Endometrium (tissue), 2 donors: ENCODE measurements around the gene UBL7.

Experiments
- FAIRE-seq: peaks from 2 replicates; lab custom pipeline; 2012; peaks lifted over from hg19 to GRCh38; lab: Jason Lieb, UNC
- donor health status: control.
- donor health status: control.

The UBL7 gene

DNA sequence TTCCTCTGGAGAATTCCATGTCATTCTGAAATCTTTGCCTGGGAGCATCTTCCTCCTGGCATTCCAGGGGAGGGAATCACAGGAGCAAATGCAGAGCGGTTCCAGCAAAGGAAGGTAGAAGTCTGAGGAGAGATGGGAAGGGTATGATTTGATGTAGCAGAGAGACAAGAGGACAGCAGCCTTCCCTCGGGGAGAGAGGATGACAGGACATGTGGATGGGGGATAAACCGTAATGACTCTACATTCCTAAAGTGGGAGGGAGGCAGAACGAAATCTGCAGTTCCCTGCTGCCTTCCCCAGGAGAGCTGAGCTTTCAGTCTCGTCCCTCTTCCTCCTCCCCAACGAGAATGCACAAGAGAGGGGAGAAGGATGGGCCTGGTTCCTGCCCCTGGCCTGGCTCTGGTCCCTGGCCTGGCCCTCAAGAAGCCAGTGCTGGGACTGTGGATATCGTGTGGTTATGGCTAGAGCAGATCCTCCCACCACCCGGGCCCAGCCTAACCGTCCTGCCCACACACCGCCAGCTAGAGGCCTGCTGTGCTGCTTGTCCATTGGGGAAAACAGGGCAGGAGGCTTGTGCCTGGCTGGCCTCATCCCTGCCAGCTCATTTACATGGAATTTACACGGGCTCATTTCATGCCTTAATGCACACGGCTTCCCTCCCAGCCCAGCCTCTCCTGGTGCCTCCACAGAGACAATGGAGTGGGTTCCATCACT lies 53.8 kb downstream of the UBL7 start:
- no peak for FAIRE-seq

DNA sequence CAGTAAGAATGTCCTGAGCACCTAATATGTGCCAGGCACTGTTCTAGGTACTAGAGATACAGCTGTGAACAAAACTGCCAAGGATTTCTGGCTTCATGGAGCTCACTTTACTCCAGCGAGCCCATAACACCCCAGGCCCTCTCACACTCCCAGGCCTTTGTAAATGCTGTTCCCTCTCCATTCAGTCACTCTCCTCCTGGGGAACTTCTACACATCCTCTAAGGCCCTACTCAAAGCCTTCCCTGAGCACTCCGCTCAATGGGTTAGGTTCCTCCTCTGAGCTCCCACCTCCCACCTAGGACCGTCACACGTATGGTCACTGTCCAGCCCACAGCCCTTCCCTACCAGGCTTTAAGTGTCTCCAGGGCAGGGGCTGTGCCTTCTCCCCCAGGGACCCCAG lies 54.4 kb downstream of the UBL7 start:
- no peak for FAIRE-seq

DNA sequence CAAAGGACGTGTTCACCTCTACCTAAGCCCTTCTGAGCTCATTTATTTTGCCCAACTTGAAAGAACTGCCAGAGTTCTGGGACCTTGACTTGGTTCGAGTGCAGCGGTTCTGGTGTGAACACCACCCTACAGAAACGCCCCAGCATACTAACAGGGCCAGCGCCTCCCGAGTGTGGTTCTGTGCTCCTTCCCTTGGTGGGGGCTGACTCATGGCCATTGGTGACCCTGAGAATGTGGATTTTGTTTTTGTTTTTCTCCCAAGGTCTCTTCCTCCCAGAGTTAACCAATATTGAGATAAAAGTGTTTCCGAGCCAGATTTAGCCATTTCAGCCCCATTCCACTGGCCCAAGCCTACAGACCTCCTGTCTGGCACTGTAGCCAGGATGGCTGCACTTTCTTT lies 55.1 kb downstream of the UBL7 start:
- FAIRE-seq, result no peak

DNA sequence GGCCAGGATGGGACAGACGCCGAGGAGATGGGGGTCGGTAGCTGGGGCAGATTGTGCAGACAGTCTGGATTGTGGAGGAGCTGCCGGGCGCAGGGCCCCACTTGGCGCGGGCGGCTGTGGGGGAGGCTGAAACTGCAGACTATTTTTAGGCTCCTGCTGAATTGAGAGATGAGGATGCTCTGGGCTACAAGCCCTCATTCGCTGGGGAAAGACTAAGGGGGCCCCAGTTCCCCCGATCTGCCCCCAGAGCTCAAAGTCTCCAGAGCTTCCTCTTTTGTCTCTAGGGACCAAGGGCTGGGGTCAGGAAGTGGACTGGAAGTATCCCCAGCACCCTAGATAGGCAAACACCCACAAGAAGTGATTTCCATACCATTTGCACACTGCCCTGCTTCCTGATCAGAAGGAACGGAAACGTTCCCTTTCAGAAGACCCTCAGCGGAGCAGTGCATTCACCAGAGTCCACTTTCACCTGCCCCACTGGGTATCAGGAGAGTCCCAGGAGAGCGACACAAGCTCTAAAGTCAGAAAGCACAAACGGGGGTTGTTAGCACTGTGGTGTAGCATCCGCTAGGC lies 56.9 kb downstream of the UBL7 start:
- no peak for FAIRE-seq

DNA sequence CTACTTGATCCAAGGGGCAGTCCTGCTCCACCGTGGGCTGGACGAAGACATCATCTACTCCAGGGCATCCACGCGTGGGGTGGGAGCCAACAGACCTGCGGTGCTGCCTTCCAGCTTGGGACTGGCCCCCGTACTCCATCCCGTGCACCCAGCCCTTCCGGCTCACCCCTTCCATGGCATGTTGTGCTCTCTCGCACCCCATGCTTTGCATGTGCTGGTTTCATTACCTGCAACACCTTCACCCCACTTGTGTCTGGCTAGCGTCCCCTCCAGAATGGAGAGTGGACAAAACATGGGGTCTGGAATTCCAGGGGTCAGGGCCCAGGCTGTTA lies 57.4 kb downstream of the UBL7 start:
- no peak for FAIRE-seq

DNA sequence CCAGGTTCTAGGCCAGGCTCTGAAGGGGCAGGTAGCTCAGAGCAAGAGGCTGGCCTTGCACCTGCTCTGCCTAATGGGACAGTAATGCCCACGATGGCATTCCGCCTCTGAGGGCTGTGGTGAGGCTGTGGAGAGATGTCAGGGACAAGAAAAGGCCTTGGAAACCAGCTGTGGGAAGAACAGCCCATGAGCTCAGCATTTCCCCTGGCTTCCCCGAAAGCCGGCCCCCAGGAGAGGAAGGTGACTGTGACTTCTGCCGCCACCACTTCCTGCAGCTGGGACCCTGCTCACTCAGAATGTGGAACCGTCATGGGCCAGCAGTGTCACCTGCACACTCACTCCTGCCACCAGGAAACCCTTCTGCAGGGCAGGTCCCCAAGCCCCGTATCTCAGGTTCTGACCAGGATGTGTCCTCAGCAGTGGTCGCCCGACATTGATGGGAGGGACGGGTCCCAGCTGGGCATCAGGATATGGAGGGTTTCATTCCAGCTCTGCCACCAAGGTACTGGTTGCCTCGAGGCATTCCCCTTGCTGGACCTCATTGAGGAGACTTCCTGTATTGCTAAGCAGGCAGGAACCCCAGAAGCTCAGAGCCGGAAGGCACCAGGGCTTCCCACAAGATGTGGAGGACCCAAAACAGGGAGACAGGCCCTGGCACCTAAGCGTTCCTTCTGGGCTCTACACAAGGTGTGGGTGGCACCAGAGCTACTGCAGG lies 57.9 kb downstream of the UBL7 start:
- no peak for FAIRE-seq

DNA sequence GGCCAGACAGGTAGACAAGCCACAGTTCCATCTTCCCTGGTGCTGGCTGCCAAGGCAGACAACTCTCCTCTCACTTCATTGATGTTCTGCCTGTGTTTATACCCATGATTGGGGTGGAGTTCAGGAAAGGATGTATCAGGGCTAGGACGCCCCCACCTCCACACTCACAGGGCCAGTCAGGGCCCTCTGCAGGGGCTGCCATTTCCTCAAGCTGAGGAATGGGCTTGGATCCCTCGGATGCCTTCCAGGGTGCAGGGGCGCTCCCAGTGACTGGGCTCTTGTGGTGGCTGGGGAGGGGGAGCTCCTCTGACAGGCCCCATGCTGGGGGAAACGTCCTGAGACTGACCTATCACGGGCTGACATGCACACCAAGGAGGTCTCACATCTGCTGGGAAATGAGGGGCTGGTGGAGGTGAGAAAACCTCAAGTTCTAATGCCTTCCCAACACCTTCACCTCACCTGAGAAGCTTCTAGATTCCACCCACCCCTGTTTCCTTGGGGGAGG lies 58.6 kb downstream of the UBL7 start:
- no peak for FAIRE-seq

DNA sequence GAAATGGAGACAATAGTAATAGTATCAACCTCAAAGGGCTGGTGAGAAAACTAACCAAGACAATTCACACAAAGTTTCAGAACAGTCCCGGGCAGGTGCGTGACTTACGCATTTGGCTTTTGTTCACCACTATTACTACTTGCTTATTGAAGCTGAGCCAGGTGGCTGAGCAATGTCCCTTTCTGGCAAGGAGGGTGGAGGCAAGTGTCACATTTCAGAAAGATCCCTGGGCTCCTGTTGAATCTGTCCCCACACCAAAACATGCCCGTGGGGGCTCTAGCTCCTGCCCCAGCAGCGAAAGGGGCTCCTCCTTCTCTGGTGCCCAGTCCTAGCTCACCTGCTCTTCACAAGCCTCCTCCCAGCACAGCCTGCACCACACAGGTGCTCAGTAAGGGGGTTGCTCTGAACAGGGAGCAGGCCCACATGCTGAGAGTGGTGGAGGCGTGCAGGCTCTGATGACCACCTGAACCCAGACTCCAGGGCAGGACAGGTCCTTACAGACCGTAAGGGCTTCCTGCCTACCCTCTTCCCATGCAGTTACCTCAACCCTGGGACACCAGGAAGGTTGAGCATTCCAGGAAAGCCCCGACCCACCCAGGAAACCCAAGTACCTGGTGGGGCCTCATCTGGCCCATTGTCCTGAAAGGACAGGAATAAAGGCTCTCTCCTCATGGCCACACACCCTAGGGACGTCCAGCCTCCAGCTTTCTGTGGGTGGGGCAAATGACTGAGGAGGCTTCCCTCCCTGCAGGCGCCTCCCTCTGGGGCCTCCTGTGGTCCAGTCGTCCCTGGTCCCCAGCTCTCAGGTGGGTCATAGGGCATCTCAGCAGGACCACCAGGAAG lies 59.8 kb downstream of the UBL7 start:
- no peak for FAIRE-seq

DNA sequence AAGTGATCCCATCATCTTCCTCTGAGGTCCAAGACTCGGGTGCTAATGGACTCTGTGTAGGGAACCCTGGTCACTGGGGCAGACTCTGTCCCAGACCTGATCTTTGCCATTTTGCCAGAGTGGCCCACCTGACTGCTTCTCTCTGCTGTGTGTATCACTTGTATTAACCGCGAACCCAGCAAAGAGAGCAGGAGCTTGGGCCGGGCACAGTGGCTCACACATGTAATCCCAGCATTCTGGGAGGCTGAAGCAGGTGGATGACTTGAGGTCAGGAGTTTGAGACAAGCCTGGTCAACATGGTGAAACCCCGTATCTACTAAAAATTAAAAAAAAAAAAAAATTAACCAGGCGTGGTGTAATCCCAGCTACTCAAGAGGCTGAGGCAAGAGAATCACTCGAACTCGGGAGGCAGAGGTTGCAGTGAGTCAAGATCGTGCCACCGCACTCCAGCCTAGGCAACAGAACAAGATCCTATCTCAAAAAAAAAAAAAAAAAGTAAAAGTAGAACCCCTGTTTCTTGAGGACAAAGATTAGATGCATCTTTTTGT lies 60.6 kb downstream of the UBL7 start:
- no peak for FAIRE-seq

DNA sequence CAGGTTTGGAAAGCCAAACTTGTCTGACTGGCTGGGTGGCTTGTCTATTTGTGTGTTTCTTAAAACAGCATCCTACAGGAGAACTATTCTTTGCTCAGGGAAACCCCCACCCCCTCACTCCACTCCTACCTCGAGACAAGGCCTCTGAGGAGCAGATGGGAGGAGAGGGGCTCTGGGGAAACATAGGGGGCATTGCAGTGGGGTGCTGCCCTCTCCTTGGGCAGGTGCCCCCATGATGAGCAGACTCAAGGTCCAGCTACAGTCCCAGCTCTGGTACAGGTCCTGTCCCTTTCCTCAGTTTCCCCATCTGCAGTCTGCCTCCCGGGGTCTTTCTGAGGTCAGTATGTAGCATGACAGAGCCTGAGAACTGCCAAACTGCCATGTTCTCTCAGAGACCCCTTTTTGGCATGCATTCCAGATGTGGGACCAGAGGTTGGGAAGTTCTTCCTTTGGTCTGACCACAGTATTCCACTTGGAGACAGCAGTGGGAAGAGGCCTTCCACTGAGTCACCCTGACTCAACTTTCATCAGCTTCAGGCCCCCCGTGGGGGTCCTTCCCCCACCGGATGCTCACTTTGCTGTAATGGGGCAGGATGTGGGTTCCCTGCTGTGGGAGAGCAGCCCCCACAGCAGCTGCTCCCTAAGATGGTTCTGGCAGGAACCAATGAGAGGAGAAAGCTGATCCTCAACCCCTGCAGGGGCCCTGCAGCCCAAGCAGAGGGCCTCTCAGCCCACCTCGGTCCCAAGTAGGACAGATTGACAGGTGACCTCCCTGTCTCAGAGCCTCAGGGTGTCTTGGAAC lies 61.2 kb downstream of the UBL7 start:
- no peak for FAIRE-seq

DNA sequence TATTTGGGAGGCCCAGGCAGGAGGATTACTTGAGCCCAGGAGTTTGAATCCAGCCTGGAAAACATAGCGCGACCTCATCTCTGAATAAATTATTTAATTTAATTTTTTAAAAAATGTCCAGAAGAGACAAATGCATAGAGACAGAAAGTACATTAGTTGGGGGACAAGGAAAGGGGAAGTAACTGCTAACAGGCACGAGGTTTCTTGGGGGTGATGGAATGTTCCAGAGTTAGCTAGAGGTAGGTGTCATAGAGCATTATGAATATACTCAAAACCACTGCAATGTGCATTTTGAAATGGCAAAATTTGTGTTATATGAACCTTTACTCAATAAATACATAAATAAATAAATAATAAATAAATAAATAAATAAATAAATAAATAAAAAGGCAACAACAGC lies 61.9 kb downstream of the UBL7 start:
- FAIRE-seq, result no peak

DNA sequence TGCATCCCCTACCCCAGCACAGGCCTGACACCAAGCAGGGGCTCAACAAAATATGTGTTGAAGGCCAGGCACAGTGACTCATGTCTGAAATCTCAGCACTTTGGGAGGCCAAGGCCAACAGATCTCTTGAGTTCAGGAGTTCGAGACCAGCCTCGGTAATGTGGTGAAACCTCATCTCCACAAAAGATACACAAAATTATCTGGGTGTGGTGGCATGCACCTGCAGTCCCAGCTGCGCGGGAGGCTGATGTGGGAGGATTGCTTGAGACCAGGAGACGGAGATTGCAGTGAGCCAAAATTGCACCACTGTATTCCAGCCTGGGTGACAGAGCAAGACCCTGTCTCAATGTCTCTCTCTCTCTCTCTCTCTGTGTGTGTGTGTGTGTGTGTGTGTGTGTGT lies 62.8 kb downstream of the UBL7 start:
- FAIRE-seq, result no peak

DNA sequence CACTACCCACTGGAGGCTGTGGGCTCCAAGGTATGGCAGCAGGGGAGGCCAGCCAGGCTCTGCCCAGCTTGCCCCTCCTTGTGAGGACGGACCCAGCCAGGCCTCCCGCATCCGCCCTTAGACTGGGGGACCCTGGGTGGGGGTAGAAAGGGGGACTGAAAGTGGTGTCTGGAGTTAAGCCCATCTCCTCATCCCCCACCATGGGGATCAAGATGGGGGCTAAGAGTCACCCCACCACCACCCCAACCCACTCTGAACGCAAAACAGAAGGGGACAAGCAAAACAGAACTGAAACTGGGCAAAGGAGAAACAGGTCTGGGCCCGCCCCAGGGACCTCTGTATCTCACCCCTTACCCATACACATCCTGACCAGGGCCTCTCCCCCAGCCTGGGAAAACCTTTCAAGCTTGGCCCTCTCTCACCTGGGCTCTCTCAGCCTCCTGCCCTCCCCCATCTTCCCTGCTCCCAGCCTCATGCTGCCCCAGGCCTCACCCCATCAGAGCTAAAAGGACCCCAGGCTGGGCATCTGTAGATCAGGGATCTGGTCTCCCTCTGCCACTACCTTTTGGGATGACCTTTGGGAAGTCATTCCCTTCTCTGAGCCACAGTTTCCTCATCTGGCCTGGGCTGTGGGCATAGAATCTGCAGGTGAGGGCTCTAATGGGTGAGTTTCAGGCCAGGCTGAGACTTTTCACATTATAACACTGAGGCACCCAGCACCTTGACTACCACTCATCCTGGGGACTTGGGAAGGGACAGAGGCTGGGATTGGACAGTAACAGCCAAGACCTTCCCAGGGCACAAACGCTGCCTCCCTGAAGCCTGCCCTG lies 63.5 kb downstream of the UBL7 start:
- no peak for FAIRE-seq

DNA sequence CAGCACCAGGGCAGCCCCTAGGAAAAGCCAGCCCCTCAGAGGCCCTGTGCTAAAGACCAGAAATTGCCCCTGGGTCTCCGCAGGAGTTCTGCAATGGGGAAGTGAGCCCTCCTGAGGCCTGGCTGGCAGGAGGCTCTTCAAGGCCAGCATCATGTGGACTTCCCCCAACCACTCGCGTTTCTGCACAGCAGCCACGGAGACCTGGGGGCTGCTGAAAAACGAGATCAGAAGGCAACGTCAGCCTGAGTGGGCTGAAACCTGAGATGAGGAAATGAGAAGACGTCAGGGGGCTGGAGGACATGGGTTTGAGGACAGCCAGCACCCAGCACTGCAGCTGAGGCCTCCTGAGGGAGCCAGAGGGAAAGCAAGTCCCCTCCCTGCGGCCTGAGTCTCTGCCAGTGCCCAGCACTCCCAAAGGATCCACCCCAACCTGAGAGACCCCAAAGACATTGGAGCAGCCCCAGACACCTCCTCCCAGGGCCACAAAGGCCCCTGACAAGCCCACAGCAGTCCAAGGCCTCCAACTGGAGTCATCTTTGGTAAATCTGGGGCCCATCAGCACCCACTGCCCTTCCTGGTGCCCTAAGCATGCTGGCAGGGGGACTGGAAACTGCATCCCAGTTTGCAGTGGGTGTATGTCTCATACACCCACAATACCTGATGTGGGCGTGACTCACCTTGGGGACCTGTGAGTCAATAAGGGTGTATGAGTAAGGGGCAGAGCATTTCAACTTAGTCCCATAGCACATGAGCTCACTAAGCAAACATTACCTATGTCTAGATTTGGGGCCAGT lies 64.3 kb downstream of the UBL7 start:
- FAIRE-seq, result no peak

DNA sequence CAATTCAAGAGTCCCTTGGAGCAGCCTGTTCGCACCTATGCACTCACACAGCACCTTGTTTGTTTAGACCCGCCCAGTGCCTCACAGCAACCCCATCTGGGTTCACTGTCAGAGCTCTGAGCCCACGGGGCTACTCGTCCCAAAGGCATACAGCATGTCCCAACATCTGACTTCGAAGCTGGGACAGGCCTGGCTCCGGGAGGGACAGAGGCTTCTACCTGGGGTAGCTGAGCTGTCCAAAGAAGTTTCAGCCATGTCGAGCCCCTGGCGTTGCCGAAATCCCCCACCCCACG lies 64.9 kb downstream of the UBL7 start:
- no peak for FAIRE-seq
